HepG2 (cell line): ENCODE measurements around the gene SYNPO. TPM values are rescaled to one million over a fixed set of nuclear protein-coding genes. Genes with fewer than 3 reads are reported as not detected.

Source experiments
- ARNT2 ChIP-seq: sonication (generic); formaldehyde crosslinking; IDR thresholded peaks from 2 replicates; pipeline ENCODE4 v1.8.0; 2022; ENCODE audit warnings: mild to moderate bottlenecking, low read depth, missing genetic modification reagents, moderate library complexity
- DNMT1 ChIP-seq: sonication (generic); formaldehyde crosslinking; IDR thresholded peaks from 2 replicates; pipeline ENCODE4 v1.5.1; 2020; ENCODE audit warnings: mild to moderate bottlenecking, missing genetic modification reagents
- GATA4 ChIP-seq: sonication (generic); IDR thresholded peaks from 2 replicates; pipeline ENCODE4 v1.6.1; 2016; ENCODE audit warnings: antibody characterized with exemption, low read depth, borderline replicate concordance
- TARDBP ChIP-seq: sonication (generic); formaldehyde crosslinking; IDR thresholded peaks from 2 replicates; pipeline ENCODE4 v1.8.0; 2022; ENCODE audit warnings: mild to moderate bottlenecking, missing genetic modification reagents
- THAP9 ChIP-seq: sonication (generic); formaldehyde crosslinking; IDR thresholded peaks from 2 replicates; pipeline ENCODE4; 2020; ENCODE audit warnings: missing genetic modification reagents, mild to moderate bottlenecking, borderline replicate concordance
- ZNF18 ChIP-seq: sonication (generic); formaldehyde crosslinking; IDR thresholded peaks from 2 replicates; pipeline ENCODE4 v1.8.0; 2022; ENCODE audit warnings: mild to moderate bottlenecking, missing genetic modification reagents; ENCODE audit not compliant: insufficient replicate concordance
- ZNF678 ChIP-seq: sonication (generic); formaldehyde crosslinking; IDR thresholded peaks from 2 replicates; pipeline ENCODE4 v1.4.0; 2020; ENCODE audit warnings: mild to moderate bottlenecking, missing genetic modification reagents
- ZNF713 ChIP-seq: sonication (generic); formaldehyde crosslinking; IDR thresholded peaks from 2 replicates; pipeline ENCODE4 v1.4.0; 2020; ENCODE audit warnings: mild to moderate bottlenecking, missing genetic modification reagents
- polyA plus RNA-seq, 8 experiments: library from polyadenylated mRNA; depleted of rRNA in 3 of 8; stranded (reverse) in 7 of 8; unstranded in 1 of 8; fragments of >200 nt; fragmentation: Illumina TruSeq in 4 of 8; extraction: Trizol in 4 of 8; gene quantifications; 2 replicates each; pipeline versions ENCODE4 v1.2.1 to v1.2.3, GENCODE V29; 2011 to 2016; ENCODE audit warnings: low read depth in 4 of 8, missing spikeins in 1 of 8, mixed read lengths in 1 of 8; ENCODE audit not compliant: insufficient read depth in 1 of 8
- total RNA-seq, 5 experiments: library from RNA; depleted of rRNA; stranded (reverse); fragments of >200 nt; fragmentation: Illumina TruSeq; extraction: Trizol; gene quantifications; 2 replicates each; pipeline ENCODE4 v1.2.3, GENCODE V29; 2016; ENCODE audit warnings: low read depth in 1 of 5
- TF ChIP-seq, protein P1 (sequence below): sonication (generic); formaldehyde crosslinking; IDR thresholded peaks from 2 replicates; pipeline ENCODE4 v1.5.0; 2020; ENCODE audit warnings: missing genetic modification reagents, mild to moderate bottlenecking, borderline replicate concordance
- TF ChIP-seq, protein P2 (sequence below): IDR thresholded peaks from 2 replicates; pipeline ENCODE4 v1.6.1; 2016; ENCODE audit warnings: low read depth, missing genetic modification reagents, missing compliant biosample characterization
- TF ChIP-seq, protein P3 (sequence below), 2 experiments: IDR thresholded peaks; 2 replicates each; pipeline ENCODE4 v1.6.1; 2011 to 2012; ENCODE audit warnings: low read length in 2 of 2, borderline replicate concordance in 1 of 2, low read depth in 1 of 2, mild to moderate bottlenecking in 1 of 2, moderate library complexity in 1 of 2

The SYNPO gene
- total and polyA plus RNA-seq, 2 of the 13 experiments (the other 11 are each of a cell fraction or from before 2014, with no cell fraction given): 0.09 to 0.30 TPM

DNA sequence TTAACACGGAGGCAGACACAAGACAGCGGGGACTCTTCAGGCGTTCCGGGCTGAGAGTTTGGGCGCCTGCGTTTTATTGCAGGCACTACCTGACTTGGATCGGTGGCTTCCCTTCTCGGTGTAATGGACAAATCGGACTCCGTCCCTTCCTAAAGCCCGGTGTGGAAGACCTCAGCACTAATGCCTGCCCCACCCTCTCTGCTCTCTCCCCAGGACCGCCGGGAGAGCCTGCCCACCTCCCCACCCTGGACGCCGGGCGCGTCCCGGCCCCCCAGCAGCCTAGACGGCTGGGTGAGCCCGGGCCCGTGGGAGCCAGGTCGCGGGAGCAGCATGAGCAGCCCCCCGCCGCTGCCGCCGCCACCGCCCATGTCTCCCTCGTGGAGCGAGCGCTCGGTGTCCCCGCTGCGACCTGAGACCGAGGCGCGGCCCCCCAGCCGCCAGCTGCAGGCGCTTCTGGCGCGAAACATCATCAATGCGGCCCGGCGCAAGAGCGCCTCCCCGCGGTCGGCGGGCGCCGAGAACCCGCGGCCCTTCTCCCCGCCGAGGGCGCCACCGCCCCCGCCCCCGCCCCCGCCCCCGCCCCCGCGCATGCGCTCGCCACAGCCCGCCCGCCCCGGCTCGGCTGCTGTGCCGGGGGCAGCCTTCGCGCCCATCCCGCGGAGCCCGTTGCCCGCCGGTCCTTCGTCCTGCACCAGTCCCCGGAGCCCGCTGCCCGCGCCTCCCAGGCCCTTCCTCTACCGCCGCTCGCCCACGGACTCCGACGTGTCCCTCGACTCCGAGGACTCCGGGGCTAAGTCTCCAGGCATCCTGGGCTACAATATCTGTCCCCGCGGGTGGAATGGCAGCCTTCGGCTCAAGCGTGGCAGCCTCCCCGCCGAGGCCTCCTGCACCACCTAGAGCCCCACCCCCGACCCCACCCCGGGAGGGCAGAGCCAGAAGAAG lies 16.0 kb downstream of the SYNPO start (continued):
- TF ChIP-seq DNMT1 (CRISPR knock-in tag): peak; percentile 33; the same call in 1 of the 2 replicates
- TF ChIP-seq, protein P1, sequence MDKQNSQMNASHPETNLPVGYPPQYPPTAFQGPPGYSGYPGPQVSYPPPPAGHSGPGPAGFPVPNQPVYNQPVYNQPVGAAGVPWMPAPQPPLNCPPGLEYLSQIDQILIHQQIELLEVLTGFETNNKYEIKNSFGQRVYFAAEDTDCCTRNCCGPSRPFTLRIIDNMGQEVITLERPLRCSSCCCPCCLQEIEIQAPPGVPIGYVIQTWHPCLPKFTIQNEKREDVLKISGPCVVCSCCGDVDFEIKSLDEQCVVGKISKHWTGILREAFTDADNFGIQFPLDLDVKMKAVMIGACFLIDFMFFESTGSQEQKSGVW: no peak
- TF ChIP-seq, protein P2, sequence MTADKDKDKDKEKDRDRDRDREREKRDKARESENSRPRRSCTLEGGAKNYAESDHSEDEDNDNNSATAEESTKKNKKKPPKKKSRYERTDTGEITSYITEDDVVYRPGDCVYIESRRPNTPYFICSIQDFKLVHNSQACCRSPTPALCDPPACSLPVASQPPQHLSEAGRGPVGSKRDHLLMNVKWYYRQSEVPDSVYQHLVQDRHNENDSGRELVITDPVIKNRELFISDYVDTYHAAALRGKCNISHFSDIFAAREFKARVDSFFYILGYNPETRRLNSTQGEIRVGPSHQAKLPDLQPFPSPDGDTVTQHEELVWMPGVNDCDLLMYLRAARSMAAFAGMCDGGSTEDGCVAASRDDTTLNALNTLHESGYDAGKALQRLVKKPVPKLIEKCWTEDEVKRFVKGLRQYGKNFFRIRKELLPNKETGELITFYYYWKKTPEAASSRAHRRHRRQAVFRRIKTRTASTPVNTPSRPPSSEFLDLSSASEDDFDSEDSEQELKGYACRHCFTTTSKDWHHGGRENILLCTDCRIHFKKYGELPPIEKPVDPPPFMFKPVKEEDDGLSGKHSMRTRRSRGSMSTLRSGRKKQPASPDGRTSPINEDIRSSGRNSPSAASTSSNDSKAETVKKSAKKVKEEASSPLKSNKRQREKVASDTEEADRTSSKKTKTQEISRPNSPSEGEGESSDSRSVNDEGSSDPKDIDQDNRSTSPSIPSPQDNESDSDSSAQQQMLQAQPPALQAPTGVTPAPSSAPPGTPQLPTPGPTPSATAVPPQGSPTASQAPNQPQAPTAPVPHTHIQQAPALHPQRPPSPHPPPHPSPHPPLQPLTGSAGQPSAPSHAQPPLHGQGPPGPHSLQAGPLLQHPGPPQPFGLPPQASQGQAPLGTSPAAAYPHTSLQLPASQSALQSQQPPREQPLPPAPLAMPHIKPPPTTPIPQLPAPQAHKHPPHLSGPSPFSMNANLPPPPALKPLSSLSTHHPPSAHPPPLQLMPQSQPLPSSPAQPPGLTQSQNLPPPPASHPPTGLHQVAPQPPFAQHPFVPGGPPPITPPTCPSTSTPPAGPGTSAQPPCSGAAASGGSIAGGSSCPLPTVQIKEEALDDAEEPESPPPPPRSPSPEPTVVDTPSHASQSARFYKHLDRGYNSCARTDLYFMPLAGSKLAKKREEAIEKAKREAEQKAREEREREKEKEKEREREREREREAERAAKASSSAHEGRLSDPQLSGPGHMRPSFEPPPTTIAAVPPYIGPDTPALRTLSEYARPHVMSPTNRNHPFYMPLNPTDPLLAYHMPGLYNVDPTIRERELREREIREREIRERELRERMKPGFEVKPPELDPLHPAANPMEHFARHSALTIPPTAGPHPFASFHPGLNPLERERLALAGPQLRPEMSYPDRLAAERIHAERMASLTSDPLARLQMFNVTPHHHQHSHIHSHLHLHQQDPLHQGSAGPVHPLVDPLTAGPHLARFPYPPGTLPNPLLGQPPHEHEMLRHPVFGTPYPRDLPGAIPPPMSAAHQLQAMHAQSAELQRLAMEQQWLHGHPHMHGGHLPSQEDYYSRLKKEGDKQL: no peak
- TF ChIP-seq GATA4: 0 out of 2 replicates have a peak, but pooled peaks have one; percentile 16
- TF ChIP-seq, protein P3, sequence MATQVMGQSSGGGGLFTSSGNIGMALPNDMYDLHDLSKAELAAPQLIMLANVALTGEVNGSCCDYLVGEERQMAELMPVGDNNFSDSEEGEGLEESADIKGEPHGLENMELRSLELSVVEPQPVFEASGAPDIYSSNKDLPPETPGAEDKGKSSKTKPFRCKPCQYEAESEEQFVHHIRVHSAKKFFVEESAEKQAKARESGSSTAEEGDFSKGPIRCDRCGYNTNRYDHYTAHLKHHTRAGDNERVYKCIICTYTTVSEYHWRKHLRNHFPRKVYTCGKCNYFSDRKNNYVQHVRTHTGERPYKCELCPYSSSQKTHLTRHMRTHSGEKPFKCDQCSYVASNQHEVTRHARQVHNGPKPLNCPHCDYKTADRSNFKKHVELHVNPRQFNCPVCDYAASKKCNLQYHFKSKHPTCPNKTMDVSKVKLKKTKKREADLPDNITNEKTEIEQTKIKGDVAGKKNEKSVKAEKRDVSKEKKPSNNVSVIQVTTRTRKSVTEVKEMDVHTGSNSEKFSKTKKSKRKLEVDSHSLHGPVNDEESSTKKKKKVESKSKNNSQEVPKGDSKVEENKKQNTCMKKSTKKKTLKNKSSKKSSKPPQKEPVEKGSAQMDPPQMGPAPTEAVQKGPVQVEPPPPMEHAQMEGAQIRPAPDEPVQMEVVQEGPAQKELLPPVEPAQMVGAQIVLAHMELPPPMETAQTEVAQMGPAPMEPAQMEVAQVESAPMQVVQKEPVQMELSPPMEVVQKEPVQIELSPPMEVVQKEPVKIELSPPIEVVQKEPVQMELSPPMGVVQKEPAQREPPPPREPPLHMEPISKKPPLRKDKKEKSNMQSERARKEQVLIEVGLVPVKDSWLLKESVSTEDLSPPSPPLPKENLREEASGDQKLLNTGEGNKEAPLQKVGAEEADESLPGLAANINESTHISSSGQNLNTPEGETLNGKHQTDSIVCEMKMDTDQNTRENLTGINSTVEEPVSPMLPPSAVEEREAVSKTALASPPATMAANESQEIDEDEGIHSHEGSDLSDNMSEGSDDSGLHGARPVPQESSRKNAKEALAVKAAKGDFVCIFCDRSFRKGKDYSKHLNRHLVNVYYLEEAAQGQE (IDR thresholded peaks at IDR 0.05; ENCODE audit: borderline replicate concordance in 1 of 2, low read depth in 1 of 2, low read length in 2 of 2): no peak
- TF ChIP-seq TARDBP (CRISPR knock-in tag): no peak
- TF ChIP-seq ARNT2 (CRISPR knock-in tag): no peak
- no peak for TF ChIP-seq THAP9 (CRISPR knock-in tag)
- no peak for TF ChIP-seq ZNF713 (CRISPR knock-in tag)
- TF ChIP-seq ZNF678: no peak
- no peak for TF ChIP-seq ZNF18 (CRISPR knock-in tag)
